NB4 (cell line): ENCODE data around the gene PRKAR1B.

Experiments used
- DNase-seq: peaks from one replicate; pipeline ENCODE4 v3.0.0; 2010; ENCODE audit warnings: low read depth
- H3K4me3 ChIP-seq: one replicate; pipeline ENCODE4 v1.5.1; 2011; ENCODE audit warnings: mild to moderate bottlenecking, low read depth, low read length, moderate library complexity
- MYC ChIP-seq: IDR thresholded peaks from 2 replicates; pipeline ENCODE4 v1.6.1; 2011; ENCODE audit warnings: low read depth, low read length
- POLR2A ChIP-seq: IDR thresholded peaks from 2 replicates; pipeline ENCODE4 v1.6.1; 2011; ENCODE audit warnings: mild to moderate bottlenecking; ENCODE audit not compliant: insufficient read length; ENCODE audit errors: extremely low read depth
- TF ChIP-seq, protein P1 (sequence below): IDR thresholded peaks from 2 replicates; pipeline ENCODE4 v1.6.1; 2011; ENCODE audit warnings: low read depth, low read length
- TF ChIP-seq, protein P2 (sequence below): IDR thresholded peaks from one replicate; pipeline ENCODE4 v1.5.1; 2012; ENCODE audit warnings: low read depth, low read length

The PRKAR1B gene

DNA sequence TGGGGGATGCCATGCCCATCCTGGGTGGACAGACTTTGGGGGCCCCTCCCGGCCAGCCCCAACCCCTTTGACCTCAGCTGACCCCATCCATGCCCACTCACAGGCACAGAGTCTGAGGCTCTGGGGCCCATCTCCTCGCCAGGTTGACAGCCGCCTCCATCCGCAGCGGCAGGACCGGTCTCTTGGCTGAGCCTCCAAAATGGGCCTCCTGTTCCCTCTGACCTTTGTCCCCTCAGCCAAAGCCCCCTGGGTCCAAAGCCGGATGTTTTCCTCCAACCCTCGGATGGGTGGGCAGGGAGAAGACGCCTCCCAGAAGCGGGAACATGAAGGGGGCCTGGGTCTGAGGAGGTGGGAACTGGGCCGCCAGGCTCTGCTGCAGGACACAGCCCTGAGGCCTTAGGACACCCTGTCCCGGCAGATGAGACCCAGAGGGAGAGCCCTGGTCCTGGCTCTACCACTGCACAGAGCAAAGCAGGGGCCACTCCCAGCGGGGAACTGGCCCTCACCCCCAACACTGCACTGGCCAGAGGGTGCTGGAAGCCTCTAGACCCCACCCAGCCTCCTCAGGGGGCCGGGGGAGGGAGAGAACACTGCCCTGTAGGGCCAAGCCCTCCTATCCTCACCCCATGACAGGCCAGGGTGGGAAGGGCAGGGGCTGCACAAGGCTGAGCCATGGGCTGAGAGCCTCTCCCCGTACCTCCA is 220.0 kb downstream of the PRKAR1B start:
- no peak for DNase-seq
- H3K4me3 ChIP-seq, result no peak overlapping the region
- TF ChIP-seq, protein P1, sequence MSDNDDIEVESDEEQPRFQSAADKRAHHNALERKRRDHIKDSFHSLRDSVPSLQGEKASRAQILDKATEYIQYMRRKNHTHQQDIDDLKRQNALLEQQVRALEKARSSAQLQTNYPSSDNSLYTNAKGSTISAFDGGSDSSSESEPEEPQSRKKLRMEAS, result no peak
- TF ChIP-seq, protein P2, sequence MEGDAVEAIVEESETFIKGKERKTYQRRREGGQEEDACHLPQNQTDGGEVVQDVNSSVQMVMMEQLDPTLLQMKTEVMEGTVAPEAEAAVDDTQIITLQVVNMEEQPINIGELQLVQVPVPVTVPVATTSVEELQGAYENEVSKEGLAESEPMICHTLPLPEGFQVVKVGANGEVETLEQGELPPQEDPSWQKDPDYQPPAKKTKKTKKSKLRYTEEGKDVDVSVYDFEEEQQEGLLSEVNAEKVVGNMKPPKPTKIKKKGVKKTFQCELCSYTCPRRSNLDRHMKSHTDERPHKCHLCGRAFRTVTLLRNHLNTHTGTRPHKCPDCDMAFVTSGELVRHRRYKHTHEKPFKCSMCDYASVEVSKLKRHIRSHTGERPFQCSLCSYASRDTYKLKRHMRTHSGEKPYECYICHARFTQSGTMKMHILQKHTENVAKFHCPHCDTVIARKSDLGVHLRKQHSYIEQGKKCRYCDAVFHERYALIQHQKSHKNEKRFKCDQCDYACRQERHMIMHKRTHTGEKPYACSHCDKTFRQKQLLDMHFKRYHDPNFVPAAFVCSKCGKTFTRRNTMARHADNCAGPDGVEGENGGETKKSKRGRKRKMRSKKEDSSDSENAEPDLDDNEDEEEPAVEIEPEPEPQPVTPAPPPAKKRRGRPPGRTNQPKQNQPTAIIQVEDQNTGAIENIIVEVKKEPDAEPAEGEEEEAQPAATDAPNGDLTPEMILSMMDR, result no peak
- TF ChIP-seq MYC (no peak), POLR2A (no peak)

- no peak for DNase-seq
- no peak overlapping the region for H3K4me3 ChIP-seq
- no peak for TF ChIP-seq POLR2A
- TF ChIP-seq, protein P1, result no peak
These were observed 220.7 kb downstream of the PRKAR1B start for GRCh38 chr7:506391-506831.

GRCh38 chr7:505171-505570 is 221.9 kb downstream of the PRKAR1B start:
- DNase-seq, result no peak
- TF ChIP-seq MYC (no peak), POLR2A (no peak)
- TF ChIP-seq, protein P1, result no peak
- TF ChIP-seq, protein P2, result no peak
- no peak overlapping the region for H3K4me3 ChIP-seq

- no peak overlapping the region for H3K4me3 ChIP-seq
- DNase-seq, result no peak
- TF ChIP-seq, protein P2, result no peak
- TF ChIP-seq, protein P1, result no peak
- TF ChIP-seq MYC (no peak), POLR2A (no peak)
These were observed 222.6 kb downstream of the PRKAR1B start for GRCh38 chr7:504221-505111.

- H3K4me3 ChIP-seq, result no peak overlapping the region
- TF ChIP-seq MYC, result no peak
- TF ChIP-seq, protein P1, result no peak
- TF ChIP-seq, protein P2, result no peak
- no peak for TF ChIP-seq POLR2A
- no peak for DNase-seq
These were observed 223.4 kb downstream of the PRKAR1B start for GRCh38 chr7:503575-504111.

- no peak overlapping the region for H3K4me3 ChIP-seq
- TF ChIP-seq MYC (no peak), POLR2A (no peak)
- TF ChIP-seq, protein P2, result no peak
- TF ChIP-seq, protein P1, result no peak
- no peak for DNase-seq
These were observed 224.8 kb downstream of the PRKAR1B start for GRCh38 chr7:502296-502695.
